Skeletal muscle cell (primary cell): ENCODE measurements around the gene TMEM238L.

Experiments used
- DNase-seq: peaks from one replicate; pipeline ENCODE4 v3.0.0-alpha.2; 2010; ENCODE audit warnings: low read depth
- H3K4me3 ChIP-seq: 2 replicates; pipeline ENCODE4 v1.5.1; 2011; ENCODE audit warnings: low read depth, mild to moderate bottlenecking, control low read depth, low read length, moderate library complexity

Gene TMEM238L

DNA sequence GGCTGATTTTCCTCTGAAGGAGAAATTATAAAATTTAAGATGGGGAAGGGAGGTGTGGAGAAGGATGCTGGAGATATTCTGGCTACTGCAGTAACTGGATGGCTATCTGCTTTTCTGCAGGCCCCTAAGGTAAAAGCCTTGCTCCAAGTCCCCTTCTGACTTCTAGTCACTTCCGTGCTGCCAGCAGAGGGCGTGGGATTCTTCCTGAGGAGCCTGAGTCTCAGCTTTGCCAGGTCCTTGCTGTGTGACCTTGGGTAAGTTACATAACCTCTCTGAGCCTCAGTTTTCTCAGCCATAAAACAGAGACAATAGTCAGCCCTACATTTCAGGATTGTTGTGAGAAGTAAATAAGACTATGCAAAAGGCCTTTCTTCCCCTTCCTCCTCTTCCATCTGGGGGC, 49.8 kb downstream of the TMEM238L start:
- no peak overlapping the region for H3K4me3 ChIP-seq
- DNase-seq = no peak

DNA sequence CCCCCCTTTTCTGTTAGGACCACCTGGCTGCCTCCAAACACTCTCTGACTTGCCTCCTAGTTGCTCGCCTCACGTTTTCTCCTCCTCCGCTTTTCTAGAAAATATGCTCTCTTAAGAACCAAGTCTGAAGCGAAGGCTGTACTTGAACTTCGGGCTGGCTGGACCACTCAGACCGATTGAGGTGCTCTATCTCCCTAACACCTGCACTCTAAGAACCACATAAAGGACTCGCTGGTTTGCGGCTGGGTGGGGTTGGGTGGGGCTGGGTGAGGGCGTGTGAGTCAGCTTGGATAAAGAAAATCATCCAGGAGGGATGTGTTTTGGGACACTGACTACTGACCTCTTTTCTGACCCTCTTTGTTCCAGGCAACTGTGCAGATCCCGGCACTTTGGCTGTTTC, 51.2 kb downstream of the TMEM238L start:
- DNase-seq = no peak
- no peak overlapping the region for H3K4me3 ChIP-seq

DNA sequence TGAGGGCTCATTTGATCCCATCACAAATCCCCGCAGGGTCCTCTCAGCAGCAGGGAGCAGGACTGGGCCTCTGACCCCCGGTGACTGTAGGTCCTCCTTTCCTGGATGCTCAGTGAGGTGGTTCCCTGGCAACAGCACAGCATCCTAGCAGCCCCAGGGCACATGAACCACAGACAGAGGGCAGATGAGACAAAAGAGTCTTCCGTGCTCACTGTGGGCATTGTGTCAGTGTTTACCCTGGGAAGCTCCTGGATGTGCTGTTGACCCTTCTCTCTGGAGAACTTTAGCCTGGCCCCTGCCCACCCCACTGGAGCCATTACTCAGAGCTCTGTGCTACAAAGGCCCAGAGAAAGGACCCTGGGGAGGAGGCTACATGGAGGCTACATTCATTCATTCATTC, 52.3 kb downstream of the TMEM238L start:
- no peak overlapping the region for H3K4me3 ChIP-seq
- no peak for DNase-seq

DNA sequence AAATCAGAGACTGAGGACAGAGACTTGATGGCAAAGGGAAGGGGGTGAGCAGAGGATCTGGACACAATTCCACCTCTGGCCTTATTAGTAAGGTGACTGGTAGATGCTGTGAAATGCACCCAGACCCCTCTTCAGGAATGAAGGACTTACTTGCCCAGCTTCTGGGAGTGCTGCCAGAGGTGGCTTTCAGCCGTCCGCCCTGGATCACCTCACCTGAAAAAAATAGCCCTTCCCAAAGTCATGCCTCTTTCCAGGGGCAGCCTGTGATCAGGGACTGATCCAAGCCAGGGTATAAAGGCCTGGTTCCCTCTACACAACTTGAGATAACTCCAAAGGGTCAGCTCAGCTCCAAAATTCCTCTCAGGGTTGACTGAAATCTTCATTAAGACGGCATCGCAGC, 53.7 kb downstream of the TMEM238L start:
- no peak overlapping the region for H3K4me3 ChIP-seq
- DNase-seq = no peak

DNA sequence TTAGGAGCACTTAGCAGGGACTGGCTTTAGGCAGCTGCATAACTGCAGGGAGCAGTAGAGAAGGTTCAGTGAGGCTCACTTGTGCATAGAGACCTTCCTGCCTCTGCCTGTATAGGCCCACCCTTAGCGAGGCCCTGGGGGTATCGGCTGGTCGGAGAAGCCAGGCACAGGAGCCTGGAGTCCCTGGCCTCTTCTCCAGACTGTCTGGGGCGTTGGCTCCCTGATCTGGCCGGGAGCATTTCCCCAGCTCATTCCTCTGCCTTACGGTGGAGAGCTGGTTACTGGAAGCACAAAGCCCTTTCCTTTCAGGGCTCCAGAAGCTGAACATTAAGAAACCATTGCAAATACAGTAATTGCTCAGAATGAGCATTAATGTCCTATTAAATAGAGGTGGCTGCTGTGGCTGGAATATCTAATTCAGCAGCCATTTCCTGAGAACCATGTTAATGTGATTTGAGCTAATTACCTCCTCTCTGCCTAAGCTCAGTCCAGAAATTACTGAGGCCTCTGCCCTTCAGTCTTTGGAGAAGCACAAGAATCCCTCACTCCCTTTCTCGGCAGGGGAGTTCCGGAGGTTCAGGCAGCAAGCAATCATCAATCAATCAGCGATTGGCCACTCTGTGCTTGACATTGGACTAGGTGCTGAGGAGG, 55.2 kb downstream of the TMEM238L start:
- H3K4me3 ChIP-seq = no peak overlapping the region
- no peak for DNase-seq

DNA sequence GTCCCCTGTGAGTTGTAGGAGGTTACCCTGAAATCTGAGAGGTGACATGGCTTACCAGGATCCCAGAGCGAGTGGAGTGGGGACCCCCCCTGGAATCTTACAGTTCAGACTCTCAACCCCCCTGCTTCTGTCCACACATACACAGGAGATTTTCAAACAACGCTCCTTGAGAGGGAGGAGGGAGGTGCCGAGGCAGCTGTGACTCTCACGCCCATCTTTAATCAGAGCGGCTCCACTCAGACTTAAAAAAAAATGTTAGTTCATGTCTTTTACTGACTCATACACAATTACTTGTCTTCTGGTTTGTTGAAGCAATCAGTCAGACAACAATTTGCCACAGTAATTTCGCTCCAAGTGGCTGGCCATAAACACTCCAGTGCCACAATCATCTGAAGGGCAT, 58.7 kb downstream of the TMEM238L start:
- H3K4me3 ChIP-seq = no peak overlapping the region
- DNase-seq = no peak
